Activated CD4-positive, alpha-beta T cell treated with anti-CD3 and anti-CD28 coated beads for 24 hours (primary cell): ENCODE measurements around the gene ANKUB1.

Source experiments
- DNase-seq, 2 donors: peaks; one replicate each; pipeline ENCODE4 v3.0.0-alpha.2; 2020; ENCODE audit warnings: low read depth in 2 of 2

Gene ANKUB1

GRCh38 chr3:149808209-149808829, 16.0 kb upstream of the ANKUB1 start:
- DNase-seq, result peak; percentile 18 to 34

- no peak for DNase-seq
These were observed 13.9 kb upstream of the ANKUB1 start for GRCh38 chr3:149806171-149806778.

GRCh38 chr3:149801639-149802038, 9.3 kb upstream of the ANKUB1 start:
- no peak for DNase-seq

- DNase-seq, result no peak
These were observed 8.8 kb upstream of the ANKUB1 start for GRCh38 chr3:149801195-149801594.

GRCh38 chr3:149800693-149801092, 8.3 kb upstream of the ANKUB1 start:
- DNase-seq, result no peak

- DNase-seq, result no peak
These were observed 3.7 kb upstream of the ANKUB1 start for GRCh38 chr3:149796026-149796425.

GRCh38 chr3:149790698-149791097, 1.7 kb downstream of the ANKUB1 start:
- no peak for DNase-seq

GRCh38 chr3:149790268-149790667, 2.1 kb downstream of the ANKUB1 start:
- DNase-seq, result no peak

- DNase-seq, result no peak
These were observed 8.2 kb downstream of the ANKUB1 start for GRCh38 chr3:149784064-149784704.

- DNase-seq, result no peak
These were observed 8.8 kb downstream of the ANKUB1 start for GRCh38 chr3:149783576-149783975.

- DNase-seq, result no peak
These were observed 10.6 kb downstream of the ANKUB1 start for GRCh38 chr3:149781741-149782140.

GRCh38 chr3:149781211-149781610, 11.1 kb downstream of the ANKUB1 start:
- no peak for DNase-seq

GRCh38 chr3:149777414-149778214, 14.7 kb downstream of the ANKUB1 start:
- no peak for DNase-seq

GRCh38 chr3:149776170-149776569, 16.2 kb downstream of the ANKUB1 start:
- DNase-seq, result no peak

- no peak for DNase-seq
These were observed 19.5 kb downstream of the ANKUB1 start for GRCh38 chr3:149772861-149773260.

- peak; percentile 16 to 23 for DNase-seq
These were observed 20.6 kb downstream of the ANKUB1 start for GRCh38 chr3:149771652-149772271.

GRCh38 chr3:149770246-149770645, 22.1 kb downstream of the ANKUB1 start:
- no peak for DNase-seq

GRCh38 chr3:149768704-149769103, 23.6 kb downstream of the ANKUB1 start:
- no peak for DNase-seq

- DNase-seq, result no peak
These were observed 24.6 kb downstream of the ANKUB1 start for GRCh38 chr3:149767720-149768119.

GRCh38 chr3:149765762-149766334, 26.5 kb downstream of the ANKUB1 start:
- no peak for DNase-seq

- DNase-seq, result no peak
These were observed 28.1 kb downstream of the ANKUB1 start for GRCh38 chr3:149764302-149764701.
